ENCODE measurements around the gene ERAP2.

GRCh38 chr5:96913233-96913632 is 36.9 kb downstream of the ERAP2 start:
- TF ChIP-seq CTCF (conservative IDR thresholded peaks at IDR 0.05) (no peak), ZFX (IDR thresholded peaks at IDR 0.05) (no peak)
